GM18867 (cell line): Measurements from ENCODE around the gene ASNSD1.

Source experiments
- ATAC-seq: cut with Tn5 transposase; IDR thresholded peaks from one replicate; pipeline ENCODE4 v1.9.1; 2021; ENCODE audit warnings: mild to moderate bottlenecking, moderate library complexity; ENCODE audit not compliant: unreplicated experiment

ASNSD1 gene

DNA sequence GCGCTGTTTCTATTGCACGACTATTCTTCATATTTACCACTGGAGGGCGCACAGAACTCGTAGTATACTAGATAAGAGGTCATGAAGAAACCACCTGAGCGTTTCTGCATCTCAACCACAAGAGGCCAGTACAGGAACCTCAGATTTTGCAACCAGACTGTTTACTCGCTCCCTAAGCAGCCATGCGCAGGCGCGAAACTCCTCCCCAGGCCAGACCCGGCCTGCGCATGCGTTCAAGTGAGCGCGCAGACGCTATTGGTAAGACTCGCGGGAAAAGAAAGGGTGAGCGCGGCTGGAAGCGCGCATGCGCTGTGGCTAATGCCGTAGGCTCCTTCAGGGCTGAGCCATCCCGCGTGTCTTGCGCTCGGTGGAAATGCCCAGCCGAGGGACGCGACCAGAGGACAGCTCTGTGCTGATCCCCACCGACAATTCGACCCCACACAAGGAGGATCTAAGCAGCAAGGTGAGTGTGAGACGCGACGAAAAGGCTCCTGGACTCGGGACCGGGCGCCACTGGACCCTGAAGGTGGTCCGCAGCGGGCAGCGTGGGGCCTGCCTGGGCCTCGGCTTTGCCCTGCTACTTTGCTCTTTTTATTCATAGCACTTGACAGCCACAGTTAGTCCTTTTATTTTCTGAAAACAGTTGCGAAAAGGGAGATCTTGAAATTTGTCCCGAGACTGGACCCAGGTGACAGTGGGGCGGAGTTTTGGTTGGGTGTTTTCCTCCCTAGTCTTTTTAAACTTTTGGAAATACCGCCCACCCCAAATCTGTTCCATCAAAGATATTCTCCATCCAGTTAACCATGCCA is at the start of gene ASNSD1:
ASNSD1 (plus strand) TSS at position 312 of the 809 bp plus-strand sequence. CDS start 4,674 bp downstream, outside the sequence.
- peak; percentile 95 for ATAC-seq

DNA sequence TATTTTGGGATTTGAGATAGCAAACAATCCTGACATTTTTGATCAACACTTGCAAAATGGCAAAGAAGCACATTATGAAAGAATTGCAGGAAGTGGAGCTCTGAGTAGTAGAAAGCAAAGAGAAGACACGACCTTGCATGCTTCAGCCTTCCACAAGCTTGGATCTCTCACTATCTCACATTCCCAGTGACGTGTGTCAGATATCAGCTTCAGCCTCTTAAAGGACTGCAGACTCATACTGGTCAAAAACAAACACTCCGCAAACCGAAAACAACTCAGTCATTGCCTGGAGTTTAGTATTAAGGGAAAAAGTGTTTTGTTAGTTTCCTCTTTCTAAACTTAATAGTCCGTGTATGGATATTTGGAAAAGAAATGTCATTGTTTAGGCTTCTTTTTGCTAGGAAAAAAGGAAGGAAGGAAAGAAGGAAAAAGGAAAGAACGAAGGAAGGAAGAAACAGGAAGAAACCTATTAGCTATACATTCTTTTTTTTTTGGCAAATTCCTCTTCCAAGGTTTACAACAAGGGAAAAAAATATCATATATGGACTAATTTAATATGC is 48.1 kb upstream of the ASNSD1 start:
- no peak for ATAC-seq

DNA sequence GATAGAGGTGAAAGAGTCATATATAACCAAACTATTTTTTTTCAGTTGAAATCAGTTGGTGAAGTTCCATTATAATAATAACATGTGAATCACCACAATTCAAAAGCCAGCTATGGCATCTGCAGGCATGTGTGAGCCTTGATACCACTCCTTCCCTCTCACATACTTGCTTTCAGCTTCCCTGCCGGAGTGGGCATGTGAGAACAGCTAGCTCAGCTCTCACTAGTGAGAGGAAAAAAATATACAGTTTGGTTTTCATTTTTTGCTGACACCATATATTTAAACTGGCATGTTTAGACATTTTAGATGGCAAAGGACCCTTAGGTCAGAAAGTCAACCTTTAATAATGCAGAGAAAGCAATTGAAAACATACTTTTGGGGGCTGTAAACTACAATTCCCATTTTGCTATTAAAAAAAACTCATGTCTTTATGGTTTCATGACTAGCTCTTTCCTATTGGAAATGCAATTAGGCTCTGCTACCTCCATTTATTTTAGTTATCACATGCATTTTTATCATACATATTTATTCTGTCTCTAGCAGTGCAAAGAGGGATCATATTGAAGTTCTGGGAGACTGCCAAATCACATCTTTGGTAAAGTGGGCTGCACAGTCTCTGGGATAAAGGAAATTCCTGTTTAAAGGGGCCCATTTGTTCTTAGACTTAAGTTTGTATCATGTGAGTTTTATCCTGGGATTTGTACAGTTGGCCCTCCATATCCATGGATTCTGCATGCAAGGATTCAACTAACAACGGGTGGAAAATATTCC is 47.4 kb upstream of the ASNSD1 start:
- no peak for ATAC-seq

- no peak for ATAC-seq
Observed at GRCh38 chr2:189614585-189614984, 46.7 kb upstream of the ASNSD1 start.

GRCh38 chr2:189618197-189618596 is 43.1 kb upstream of the ASNSD1 start:
- no peak for ATAC-seq

- no peak for ATAC-seq
Observed at GRCh38 chr2:189621781-189622180, 39.5 kb upstream of the ASNSD1 start.

DNA sequence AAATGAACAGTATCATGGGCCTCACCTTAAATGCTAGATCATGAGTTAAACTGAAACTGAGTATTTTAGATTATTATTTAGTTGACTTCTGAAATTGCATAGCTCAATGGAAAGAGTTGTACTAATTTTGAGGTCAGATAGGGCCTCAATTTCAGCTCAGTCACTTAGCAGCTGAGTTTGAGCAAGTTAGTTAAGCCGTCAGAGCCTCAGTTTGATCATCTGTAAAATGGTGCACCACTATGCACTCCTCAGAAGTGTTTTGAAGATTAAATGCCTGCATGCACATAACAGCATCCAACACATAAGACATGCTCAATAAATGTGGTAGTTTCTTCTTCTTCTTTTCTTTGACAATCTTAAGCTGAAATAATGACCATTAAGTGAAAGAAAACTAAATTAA is 38.2 kb upstream of the ASNSD1 start:
- ATAC-seq = no peak

- ATAC-seq = no peak
Observed at GRCh38 chr2:189624648-189625355, 36.5 kb upstream of the ASNSD1 start.

DNA sequence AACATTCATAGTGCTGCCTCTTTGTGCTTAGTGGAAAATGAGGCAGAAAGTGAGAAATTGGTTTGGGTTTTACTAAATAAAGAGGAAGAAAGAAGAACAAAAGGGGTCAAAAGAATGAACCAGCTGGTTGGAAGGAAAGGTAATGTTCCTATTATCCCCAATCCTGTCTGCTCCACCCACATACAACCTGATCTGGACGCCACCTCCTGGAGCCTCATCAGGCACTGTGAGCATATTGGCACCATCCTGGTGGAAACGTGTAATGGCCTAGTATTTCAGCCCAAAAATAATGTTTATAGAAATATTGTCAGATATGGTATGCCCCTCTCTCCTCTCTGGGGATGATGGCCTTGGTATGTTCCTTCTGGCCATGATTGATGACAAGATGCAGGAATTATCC is 35.6 kb upstream of the ASNSD1 start:
- ATAC-seq = no peak

DNA sequence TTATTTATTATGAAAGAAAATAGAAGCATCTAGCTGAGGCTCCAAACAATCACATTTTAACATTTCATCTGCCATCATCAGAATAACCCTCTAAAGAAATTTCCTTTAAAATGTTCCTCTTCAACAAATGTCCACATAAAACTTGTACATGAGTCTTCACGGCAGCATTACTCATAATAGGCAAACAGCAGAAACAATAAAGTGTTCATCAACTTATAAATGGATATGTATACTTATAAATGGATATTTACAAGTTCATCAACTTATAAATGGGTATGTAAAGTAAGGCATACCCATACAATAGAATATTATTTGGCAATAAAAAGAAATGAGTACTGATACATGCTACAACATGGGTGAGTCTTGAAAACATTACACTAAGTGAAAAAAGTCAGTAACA is 33.5 kb upstream of the ASNSD1 start:
- ATAC-seq = no peak

GRCh38 chr2:189628817-189629530 is 32.3 kb upstream of the ASNSD1 start:
- no peak for ATAC-seq

DNA sequence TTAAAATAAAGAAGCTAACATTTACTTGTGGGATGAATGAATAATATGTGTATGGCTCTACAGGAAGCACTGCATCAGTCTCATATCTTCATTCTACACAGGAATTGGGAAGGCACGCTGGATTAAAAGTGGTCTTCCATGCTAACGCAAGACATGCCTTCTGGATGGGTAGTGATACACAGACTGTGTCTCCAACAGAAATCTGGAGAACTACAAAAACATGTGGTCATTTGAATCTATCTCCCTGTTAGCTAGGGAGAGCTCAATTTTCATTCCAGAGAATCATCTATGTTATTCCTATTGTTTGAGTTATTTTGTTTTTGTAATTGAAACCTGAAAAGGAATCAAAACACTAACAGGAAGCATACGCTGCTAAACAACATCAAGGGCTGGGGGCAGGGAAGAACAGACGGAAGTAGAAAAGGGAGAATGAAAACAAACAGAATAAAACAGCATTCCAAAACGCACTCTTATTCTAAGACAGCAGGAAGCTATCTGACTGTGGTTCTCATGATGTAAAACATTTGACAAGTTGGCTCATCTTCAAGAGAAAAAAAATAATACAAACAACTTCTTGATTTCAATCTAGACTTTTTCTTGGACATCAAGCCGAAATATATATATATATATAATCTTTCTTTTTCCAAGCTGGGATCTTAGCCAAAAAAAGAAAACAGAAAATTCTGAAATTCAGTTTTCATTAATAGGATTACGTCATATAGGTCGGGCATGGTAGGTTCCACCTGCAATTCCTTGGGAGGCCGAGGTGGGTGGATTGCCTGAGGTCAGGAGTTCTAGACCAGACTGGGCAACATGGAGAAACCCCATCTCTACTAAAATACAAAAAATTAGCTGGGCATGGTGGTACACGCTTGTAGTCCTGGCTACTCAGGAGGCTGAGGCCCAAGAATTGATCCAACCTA is 31.5 kb upstream of the ASNSD1 start:
- no peak for ATAC-seq

DNA sequence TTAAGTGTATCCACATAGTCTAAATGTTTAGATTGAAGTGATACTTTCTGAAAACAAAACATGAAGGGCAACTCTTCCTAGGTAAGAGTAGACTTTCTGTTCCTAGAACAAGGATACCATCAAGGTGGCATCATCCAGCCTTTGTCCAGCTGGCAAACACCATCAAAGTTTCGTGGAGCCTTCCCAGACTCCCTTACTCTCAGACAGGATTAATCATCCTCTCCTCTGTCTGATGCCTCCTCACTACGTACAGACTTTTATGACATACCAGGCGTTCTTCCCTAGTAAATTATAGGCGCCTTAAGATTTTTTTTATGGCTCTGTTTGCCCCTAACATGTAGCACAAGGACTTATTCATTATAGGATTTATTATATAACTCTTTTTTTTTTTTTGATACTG is 29.4 kb upstream of the ASNSD1 start:
- no peak for ATAC-seq

DNA sequence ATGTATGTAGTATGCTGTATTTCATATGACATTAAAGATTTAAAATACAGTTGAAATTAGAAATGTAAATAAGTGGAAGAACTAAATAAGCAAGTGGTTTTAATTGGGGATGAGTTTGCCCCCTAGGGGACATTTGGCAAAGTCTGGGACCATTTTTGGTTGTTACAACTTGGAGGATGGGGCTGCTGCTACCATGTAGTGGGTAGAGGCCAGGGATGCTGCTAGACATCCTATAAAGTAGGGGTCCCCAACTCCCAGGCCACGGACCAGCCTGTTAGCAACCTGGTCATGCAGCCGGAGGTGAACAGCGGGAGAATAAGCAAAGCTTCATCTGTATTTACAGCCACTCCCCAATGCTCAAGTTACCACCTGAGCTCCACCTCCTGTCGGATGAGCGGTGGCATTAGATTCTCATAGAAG is 27.9 kb upstream of the ASNSD1 start:
- ATAC-seq = no peak

DNA sequence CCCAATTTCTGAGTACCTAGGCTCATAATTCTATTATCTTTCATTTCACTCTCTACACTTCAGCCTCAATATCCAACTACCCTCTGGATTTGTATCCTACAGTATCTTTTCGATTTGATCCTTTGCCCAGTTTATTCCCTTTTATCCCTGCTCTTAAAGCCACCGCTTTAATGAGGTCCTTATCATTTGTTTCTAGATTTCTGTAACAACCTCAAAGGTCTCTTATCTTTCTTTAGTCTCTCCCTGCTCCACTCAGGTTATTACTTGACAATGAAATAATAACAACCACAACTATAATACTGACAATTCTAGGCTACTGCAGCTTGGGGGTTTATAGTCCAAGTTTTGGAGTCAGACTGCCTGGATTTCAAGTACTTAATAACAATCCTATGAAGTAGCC is 25.9 kb upstream of the ASNSD1 start:
- ATAC-seq = no peak

- no peak for ATAC-seq
Observed at GRCh38 chr2:189638301-189639006, 22.8 kb upstream of the ASNSD1 start.

DNA sequence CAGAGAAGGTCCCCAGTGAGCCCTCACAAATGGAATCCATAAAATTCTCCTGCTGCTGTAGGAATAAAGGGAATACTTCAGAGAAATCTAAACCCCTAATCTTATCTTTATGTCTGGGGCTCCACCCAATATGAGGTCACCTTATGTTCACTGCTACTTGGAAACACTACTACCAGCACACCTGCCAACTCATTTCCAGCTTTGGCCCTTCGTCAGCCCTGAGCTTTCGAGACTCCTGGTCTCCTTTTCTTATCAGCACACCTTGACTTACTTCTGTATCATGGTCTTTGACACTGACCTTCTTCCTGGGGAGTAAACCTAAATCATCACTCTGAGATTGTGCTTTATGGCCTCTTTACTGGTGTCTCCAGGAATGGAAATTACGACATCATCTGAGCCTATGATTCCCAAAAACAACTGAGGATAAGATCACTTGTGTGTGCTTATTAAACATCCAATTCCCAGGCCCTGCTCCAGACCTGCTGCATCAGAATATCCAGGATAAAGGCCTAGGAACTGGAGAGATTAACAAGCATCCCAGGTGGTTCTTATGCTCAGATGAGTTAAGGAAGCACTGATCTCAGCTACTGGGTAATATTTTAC is 22.2 kb upstream of the ASNSD1 start:
- ATAC-seq = no peak

DNA sequence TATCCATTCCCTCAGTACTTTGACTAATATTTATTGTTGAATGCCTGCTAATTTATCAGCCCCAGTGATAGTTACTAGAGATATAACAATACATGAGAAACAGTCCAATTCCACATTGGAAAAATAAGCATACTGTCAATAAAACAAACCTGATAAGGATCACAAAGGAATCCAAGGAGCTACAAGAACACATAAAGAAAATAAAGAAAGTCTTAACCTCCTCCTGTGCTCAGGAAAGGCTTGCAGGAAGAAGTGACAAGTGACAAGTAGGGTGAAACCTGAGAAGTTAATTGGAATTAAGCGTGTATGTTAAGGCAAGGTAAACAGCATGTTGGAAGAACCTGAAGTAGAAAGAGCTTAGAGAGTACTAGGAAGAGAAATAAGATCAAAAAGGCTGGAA is 20.3 kb upstream of the ASNSD1 start:
- ATAC-seq = no peak

- no peak for ATAC-seq
Observed at GRCh38 chr2:189641590-189641989, 19.7 kb upstream of the ASNSD1 start.
